HG03175 (cell line): ENCODE measurements around the gene DNASE1L3.

Source experiments
- ATAC-seq: cut with Tn5 transposase; IDR thresholded peaks from one replicate; pipeline ENCODE4 v1.9.1; 2021; ENCODE audit warnings: mild to moderate bottlenecking, moderate library complexity; ENCODE audit not compliant: unreplicated experiment

DNASE1L3 gene

DNA sequence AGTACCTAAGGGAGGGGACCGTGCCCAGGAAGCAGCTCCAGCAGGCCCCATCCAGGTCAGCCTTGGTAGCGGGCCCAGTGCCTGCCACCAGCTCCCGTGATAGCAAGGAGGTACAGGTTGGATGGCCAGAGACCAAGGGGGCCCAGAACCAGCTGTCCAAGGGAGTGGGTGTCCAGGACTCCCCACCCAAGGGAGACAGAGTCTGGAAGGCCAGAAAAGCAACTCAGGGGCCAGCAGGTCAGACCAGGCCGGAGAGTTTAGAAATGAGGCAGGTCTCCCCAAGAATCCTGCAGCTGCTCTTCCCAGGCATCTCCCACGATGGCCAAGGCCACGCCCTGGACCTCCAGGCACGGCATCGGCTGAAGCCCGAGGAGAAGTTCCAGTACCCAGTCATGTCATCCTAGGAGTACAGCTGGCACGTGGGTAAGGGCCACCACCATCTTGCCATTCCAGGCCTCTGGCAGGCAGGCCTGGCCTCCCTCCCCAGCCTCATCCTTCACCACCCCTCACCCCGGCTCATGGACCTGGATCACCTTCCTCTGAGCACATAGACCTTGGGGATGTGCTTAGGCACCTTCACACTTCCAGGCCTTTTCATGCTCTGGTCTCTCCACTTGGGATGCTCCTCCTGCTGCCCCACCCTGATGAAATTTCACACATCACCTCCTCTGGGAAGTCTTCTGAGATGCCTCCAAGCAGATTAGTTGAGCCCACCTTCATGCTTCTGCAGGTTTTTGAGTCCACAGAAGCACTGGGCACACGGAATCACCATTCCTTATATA lies 30.5 kb downstream of the DNASE1L3 start:
- ATAC-seq = no peak

DNA sequence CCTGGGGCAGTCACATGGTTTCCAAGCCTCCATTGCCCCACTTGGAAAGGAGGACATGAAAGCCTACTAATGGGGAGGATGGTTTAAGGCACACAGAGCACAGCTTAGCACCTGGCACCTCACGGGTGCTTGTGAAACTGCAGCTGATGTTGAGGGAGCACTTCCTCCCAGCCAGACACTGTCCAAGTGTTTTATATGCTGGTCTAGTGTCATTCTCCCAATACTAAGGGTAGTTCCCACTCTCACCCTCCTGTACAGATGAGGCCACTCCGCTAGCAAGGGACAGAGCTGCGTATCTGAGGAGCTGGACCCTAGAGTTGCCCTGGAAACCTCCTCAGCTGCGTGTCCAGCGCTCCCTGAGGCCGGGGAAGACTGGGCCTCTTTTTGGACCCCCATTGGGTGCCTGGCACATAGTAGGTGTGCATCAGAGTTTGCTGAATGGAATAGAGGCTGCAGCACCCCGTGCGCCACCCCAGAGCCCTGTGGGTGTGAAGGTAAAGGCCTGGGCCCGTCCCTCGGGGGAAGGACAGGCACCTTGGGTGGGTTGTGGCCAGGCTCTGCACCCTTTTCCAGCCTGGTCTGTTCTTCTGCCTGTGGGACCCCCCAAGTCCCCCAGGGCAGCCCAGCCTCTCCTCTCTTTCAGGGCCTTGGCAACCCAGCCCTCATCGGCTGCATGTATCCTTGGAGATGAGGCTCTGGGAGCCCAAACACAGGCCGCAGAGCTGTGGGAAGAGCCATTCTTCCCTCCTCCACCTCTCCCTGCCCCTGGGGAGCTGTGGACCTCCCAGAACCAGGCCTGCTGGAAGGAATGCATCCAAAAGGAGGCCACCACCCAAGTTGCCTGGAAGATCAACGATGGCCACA lies 31.3 kb downstream of the DNASE1L3 start:
- ATAC-seq = no peak

DNA sequence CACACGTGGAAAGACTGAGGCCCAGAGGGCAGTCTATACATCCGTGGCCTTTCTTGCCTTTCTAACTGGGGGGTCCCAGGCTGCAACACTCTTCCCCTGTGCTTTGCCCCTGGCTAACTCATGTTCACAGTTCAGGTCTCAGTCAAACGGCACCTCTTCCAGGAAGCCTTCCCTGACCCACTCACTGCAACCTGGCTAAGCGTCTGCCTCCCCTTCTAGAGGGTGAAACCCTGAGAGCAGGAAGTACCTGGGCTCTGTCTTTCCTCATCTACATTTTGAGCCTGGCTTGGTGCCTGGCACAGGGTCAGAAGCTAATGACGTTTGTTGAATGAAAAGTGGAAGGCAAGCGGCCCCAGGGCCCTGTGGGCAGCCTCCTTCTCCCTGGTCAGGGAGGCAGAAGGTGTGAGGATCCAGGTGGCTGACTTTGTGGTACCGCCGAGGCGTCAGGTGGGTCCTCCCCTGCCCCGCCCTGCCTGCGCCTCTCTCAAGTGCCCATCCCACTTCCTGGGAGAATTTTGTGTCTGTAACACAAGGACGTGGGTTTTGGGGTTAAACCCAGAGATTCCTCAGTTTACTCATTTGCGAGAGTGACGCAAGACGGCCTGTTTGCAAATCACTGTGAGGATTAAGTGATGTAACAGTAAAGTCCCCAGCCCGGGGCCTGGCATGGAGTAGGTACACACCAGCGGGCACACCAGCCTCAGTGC lies 32.1 kb downstream of the DNASE1L3 start:
- no peak for ATAC-seq

DNA sequence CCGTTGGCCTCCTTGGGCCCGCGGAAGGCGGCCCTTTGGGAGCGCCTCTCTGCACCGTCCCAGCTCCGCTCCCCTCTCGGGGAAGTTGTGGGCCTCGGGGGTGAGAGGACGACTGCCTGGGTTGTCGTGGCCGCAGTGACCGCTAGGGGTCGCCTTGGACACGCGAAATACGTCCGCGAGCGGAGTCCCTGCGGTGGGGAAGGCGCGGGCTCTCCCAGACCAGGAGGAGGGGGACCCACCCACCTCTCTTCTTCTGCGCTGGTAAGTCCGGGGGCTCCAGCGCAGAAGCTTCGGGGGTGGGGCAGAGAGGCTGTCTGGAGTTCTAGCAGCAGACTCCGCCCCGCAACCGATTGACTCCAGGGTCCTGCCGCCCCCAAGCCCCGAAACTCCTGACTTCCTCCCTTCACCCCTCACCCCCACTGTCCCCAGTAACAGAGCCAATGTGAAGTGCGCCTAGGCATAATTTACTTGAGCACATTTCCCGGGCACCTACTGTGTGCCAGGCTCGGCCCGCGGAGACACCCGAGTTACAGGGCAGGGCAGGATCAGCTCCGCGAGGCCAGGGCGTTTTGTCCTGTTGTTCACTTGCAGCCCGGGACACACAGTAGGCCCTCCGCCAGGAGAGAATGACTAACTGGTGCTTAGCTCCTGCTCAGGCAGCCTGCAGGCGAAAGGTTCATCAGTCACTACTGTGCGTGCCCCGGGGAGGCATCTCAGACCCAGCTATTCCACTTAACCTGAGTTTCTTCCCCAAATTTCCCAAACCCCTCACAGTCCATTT lies 32.8 kb downstream of the DNASE1L3 start:
- ATAC-seq = peak; percentile 80

DNA sequence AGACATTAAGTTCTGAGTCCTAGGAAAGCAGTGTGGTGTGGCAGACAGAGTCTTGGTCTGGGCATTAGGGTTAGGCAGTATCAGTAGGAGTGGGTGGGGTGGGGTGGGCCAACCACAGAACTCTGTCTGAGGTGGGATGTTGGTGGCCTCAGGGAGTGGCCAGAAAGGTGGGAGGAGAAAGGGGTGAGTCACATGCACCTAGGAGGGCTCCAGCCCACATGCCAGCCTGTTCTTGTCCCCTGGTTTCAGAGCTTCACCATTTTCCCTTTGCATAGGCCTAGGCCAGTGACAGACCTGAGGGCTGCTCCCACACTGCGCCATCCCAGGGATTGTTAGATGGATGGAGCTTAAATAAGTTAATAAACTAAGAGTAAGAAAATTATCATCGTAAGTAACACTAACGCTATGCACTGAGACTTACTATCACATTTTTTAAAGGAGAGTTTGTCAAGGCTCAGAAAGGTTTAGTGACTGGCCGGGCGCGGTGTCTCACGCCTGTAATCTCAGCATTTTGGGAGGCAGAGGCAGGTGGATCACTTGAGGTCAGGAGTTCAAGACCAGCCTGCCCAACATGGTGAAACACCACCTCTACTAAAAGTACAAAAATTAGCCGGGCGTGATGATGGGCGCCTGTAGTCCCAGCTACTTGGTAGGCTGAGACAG lies 33.8 kb downstream of the DNASE1L3 start:
- ATAC-seq = no peak

DNA sequence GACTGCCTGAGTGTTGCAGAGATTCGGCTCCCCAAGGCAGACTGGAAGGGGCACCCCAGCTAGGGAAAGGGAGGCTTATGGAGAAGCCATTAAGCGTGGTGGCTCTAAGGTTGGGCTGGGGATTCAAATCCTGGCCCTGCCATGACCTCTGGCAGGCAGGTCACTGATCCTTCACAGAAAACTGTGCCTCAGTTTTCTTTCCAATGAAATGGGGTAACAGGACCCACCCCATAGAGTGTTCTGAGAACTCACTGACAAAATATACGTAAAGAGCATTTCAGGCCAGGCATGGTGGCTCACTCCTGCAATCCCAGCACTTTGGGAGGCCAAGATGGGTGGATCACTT lies 34.6 kb downstream of the DNASE1L3 start:
- no peak for ATAC-seq

DNA sequence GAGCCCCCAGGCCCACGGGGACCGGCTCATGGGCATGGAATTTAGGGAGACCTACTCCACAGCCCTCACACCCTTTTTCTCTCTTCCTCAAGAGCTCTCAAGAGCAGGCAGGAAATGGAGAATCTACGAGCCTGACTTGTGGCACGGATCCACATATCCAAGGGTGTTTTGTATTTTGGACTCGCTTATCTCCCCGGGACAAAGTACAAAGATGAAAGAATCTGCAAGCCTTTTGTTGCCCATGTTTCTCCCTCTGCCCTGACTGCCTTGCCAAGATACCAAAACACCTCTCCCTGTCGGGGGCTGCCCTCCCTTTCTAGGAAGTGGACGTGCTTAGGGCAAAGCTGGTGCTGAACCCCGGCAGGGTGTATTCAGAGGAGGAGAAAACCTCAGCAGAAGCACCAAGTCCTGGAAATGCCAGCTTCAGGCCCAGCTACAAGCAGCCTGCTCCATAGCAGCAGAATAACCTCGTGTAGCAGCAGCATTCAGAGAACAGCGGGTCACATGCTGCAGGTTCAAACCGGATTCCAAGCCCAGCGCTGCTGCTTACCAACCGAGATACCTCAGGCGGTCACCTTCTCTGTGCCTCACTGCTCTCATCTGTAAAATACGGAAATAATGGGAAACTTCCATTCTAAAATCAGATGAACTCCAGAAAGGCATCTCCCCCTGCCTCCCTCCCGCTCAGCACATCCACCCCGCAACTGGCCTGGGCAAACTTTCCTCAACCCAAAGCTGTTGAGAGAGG lies 35.2 kb downstream of the DNASE1L3 start:
- no peak for ATAC-seq

DNA sequence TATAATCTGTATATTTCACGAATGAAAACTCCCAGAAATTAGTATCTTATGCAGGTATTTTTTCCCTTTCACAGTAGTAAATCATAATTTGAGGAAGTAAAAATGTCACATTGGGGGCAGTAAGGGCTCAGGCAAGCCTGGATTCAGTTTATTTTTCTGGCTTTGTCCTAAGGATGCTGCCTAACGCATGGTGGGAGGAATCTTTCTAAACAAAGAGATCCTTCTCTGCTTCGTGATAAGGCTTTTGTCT lies 35.7 kb downstream of the DNASE1L3 start:
- ATAC-seq = no peak

DNA sequence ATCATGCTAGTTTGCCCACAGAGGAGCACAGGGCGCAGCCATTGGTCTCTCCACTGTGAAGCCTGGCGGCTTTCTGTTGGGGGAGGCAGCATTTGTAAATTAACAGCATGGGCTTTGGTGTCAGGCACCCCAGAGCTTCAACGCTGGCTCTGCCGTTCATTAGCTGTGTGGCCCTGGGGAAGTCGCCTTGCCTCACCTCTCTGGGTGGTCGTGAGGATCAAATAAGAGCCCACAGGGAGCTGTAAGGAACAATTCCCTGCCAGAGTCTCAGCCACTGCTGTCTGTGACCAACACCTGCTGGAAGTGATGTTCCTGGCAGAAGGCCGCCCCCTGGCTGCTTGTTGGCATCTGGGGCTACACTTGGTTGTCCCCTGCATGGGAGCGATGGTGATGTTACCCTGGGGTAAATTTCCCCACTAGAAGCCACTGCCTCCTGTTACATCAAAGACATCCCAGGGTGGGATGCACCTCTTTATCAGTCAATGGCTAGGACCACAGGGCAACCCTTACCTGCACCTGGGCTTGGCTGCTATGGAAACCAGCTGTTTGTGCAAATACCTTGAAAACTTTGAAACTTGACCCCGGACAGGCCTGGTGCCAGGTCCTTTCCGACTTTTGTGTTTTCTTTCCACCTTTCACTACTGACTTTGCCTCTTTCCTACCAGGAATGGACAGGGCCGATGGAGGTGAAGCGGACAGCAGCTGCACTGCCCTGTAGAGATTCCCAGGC lies 36.9 kb downstream of the DNASE1L3 start:
- ATAC-seq = no peak

DNA sequence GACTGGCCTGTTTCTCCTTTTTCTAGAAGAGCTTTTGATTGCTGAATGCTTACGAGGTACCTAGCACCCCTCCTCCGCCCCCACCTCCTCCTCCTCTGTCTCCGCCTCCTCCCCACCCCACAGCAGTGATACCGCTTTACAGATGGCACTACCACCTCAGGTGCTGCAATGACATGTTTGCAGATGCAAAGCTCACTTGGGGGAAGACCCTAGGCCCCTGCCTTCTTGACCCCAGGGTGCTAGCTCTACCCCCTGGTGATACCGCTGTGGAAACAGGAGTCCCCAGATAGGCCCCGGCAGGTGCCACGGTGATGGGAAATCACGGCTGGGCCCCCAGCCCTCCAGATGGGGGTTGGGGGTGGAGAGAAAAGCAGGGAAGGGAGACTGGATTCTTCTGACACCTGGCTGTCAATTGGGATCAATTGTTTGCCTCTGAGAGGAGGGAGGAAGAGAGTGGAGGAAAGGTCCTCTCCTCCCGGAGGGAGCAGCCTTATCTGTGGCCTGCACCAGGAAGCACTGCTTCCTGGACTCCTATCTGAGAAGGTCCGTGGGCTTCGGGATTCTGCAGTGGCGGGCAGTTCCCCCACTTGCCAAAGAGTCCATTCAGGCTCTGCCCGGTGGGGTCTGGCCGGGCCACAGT lies 37.6 kb downstream of the DNASE1L3 start:
- no peak for ATAC-seq

DNA sequence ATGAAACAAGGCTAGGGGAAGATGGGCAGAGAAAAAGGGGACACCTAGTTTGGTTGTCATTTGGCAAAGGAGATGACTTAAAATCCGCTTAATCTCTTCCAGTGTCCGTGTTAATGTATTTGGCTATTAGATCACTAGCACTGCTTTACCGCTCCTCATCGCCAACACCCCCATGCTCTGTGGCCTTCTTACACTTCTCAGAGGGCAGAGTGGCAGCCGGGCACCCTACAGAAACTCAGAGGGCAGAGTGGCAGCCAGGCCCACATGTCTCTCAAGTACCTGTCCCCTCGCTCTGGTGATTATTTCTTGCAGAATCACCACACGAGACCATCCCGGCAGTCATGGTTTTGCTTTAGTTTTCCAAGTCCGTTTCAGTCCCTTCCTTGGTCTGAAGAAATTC lies 39.6 kb downstream of the DNASE1L3 start:
- no peak for ATAC-seq

DNA sequence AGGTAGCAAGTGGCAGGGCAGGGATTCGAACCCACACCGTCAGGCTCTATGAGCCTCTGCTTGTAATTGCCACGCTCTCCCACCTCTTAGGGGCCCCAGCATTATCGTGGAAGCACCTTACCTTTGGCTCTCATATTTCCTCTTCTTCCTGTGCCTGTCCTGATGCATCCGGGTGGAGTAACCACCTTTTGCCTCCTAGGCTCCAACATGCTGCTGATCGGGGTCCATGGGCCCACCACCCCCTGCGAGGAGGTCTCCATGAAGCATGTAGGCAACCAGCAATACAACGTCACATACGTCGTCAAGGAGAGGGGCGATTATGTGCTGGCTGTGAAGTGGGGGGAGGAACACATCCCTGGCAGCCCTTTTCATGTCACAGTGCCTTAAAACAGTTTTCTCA lies 40.4 kb downstream of the DNASE1L3 start:
- ATAC-seq = no peak

DNA sequence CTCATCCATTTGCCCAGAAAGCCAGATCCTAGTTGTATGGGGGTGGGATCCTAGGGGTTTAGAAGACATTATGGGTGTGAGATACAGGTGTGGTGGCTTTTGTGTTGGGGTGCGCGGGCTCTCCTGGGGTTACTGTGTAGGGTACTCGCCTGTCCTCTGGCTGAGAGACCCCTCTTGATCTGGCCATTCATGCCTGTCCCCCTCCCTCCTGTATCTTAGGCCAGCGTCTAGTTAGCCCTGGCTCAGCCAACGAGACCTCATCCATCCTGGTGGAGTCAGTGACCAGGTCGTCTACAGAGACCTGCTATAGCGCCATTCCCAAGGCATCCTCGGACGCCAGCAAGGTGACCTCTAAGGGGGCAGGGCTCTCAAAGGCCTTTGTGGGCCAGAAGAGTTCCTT lies 41.4 kb downstream of the DNASE1L3 start:
- ATAC-seq = no peak

DNA sequence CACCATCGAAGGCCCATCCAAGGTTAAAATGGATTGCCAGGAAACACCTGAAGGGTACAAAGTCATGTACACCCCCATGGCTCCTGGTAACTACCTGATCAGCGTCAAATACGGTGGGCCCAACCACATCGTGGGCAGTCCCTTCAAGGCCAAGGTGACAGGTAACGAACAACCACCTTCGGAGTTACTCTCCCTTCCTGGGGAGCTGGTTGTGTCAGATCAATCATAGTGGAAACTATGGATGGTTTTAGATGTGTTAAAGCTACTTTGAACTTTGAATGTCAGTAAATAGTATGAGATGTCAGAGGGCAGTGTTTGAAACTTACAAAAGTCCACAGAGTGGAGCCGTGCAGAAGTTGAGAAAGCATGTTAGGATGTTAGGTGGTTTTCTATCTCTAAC lies 42.3 kb downstream of the DNASE1L3 start:
- ATAC-seq = no peak

DNA sequence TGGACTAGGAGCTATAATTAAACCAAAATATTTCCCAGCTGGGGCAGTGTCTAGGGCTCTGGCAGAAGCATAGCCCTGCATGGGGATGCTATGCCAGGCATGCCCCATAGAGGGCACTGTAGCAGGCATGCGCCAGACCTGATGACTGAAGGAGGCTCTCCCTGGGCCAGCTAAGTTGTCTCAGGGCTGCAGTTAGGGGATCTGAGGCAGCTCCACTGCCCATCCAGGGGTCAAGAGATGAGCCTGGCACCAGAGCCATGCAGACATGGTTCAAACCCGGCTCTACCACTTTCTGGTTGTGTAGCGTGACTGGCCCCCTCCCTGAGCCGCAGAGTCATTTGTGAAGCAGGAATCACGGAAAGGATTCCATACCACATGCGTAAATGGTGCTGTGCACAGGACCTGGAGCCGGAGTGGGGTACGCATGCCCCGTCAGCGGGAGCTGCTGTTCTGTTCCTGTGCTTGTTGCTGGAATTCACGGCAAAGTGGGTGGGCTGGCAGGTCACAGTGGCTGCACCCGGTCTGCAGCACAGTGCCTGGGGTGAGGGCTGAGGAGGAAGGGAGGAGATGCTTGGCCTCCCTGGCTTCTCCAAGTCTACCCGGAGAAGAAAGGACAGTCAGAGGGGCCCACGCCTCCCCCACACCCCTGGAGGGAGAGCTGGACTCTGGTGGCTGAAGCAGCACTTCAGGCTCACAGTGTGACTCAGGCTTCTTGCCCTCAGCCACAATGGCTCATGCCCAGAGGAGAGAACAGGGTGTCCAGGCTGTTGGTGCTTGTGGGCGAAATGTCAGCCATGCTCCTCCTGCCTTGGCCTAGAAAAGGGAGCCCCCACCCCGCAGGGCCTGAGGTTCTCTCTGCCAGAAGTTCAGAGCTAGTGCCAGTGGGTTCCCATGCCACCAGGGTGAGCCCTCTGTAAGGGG lies 43.1 kb downstream of the DNASE1L3 start:
- peak; percentile 76 for ATAC-seq

DNA sequence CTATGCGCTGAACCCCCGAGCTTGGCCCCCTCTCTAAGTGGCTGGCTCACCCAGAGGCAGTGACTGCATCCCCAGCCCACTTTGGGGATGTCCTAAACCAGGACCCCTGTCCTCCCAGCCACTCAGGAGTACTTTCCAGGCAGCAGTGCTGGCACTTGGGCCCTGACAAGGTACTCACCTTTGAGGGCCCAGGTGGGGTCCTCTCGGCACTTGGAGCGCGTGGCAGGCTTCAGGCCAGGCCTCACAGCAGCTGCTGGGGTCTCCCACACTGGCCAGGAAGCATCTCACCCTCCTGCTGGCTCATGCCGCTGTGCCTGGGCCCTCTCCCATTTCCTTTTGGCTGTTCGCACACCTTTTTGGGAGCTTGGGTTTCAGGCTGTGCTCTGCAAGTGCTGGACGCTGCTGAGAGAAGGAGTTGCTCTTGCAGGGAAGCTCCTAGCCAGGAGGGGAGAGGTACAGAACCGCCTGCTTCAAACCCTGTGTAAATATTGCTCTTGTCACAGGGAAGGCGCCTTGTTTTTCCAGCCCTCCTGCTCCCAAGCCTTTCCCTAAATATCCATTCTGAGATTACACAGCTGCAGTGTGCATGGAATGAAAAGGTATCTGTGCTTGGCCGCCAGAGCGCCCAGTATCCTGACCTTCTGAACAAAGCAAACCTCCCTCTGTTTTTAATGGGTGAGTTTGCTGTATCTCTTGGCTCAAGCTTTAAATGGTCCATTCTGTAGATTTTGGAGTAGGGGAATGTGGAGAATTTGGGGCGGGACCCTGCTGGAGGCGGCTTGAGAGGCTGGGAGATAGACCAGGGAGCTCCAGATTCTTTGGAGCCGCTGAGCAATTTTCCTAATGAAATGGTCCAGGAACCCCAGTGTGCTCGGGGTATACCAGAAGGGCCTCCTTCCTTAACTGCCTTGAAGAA lies 45.6 kb downstream of the DNASE1L3 start:
- no peak for ATAC-seq
